Neural cell (in vitro differentiated cells): ENCODE measurements around the gene DLG2.

ENCODE experiments used
- CTCF ChIP-seq: fragments of 450-650 bp; IDR thresholded peaks from 2 replicates; pipeline ENCODE4 v1.5.1; 2014; ENCODE audit warnings: antibody characterized with exemption, mild to moderate bottlenecking, moderate library complexity; ENCODE audit not compliant: poor library complexity, severe bottlenecking
- EZH2 ChIP-seq: fragments of 200-600, 300-800 bp; shearing (Covaris generic), sonication (generic); IDR thresholded peaks from 2 replicates; pipeline ENCODE4 v1.6.1; 2014; ENCODE audit warnings: antibody characterized with exemption, low read length, borderline replicate concordance, mild to moderate bottlenecking; ENCODE audit not compliant: insufficient read depth, poor library complexity, severe bottlenecking
- POLR2AphosphoS5 ChIP-seq: IDR thresholded peaks from 2 replicates; pipeline ENCODE4 v1.6.1; 2012
- REST ChIP-seq: IDR thresholded peaks from 2 replicates; pipeline ENCODE4 v1.6.1; 2012; ENCODE audit warnings: borderline replicate concordance

GRCh38 chr11:83510530-83511460, 2116.3 kb downstream of the DLG2 start:
- TF ChIP-seq EZH2 = no peak
- no peak for TF ChIP-seq CTCF
- peak; percentile 59 for TF ChIP-seq POLR2AphosphoS5
- no peak for TF ChIP-seq REST
